OCI-LY1 (cell line): ENCODE results near the gene DMD.

Experiments
- CTCF ChIP-seq: fragments of 200-600 bp; sonication (generic), shearing (Covaris generic); IDR thresholded peaks from 2 replicates; pipeline ENCODE4 v1.5.1; 2017; ENCODE audit warnings: mild to moderate bottlenecking, antibody characterized with exemption, low read length, moderate library complexity, mixed read lengths
- EZH2 ChIP-seq: fragments of 200-600 bp; sonication (generic), shearing (Covaris generic); IDR thresholded peaks from 2 replicates; pipeline ENCODE4 v1.8.0; 2017; ENCODE audit warnings: borderline replicate concordance, mixed run types, mild to moderate bottlenecking, antibody characterized with exemption, low read length, moderate library complexity, mixed read lengths

- TF ChIP-seq CTCF (no peak), EZH2 (no peak)
These were observed 22.5 kb downstream of the DMD start for GRCh38 chrX:33188881-33189280.
